GM21786 (cell line): Measurements from ENCODE around the gene REC114.
"Not testable (repeated sequence)": the region's sequence is repeated elsewhere in the genome, so short reads cannot be mapped to it uniquely, and the experiment has no call there.

Experiments
- ATAC-seq: cut with Tn5 transposase; IDR thresholded peaks from one replicate; pipeline ENCODE4 v1.9.1; 2021; ENCODE audit not compliant: unreplicated experiment

The REC114 gene, protein sequence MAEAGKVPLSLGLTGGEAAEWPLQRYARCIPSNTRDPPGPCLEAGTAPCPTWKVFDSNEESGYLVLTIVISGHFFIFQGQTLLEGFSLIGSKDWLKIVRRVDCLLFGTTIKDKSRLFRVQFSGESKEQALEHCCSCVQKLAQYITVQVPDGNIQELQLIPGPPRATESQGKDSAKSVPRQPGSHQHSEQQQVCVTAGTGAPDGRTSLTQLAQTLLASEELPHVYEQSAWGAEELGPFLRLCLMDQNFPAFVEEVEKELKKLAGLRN

GRCh38 chr15:73442968-73443367 lies at the start of gene REC114:
TSS of gene REC114 (plus strand) at chr15:73443164. CDS start at chr15:73443186, 22 bp downstream.
- ATAC-seq: no peak

DNA sequence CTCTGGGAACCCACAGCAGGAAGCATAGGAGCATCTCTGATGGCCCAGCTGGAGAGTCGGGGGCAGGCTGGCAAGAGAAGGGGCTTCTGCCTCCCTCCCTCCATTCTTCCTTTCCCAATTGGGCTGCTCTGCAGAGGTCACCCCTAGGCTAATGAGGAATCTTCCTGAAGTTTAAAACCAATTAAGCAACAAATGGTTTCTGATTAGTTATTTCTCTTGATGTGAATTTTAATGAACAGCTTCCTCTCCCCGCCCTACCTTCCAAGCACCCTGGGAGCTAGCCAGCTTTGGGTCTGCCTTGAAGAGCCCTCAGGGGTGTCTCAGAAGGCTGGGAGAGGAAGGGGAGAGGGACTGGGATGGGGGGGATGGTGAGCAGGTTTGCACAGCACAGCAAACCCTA lies 49.6 kb upstream of the REC114 start:
- ATAC-seq: no peak

DNA sequence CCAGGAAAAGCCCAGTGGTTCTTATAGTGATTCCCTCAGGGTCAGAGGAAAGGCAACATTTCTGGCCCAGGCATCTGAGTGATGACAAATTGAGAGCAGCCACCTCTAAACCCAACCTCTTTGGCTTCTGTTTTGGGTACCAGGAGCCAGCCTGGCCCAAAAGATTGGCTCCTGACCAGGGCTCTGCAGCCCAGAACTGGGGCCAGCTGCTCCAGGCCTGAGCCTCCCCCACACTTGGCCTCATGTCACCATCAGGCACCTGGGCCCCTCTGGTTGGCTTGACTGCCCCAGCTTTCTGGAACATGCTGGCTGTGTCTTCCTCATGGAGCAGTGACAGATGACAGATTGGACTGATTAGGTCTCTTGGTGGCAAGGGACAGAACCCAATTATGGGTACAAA lies 48.2 kb upstream of the REC114 start:
- no peak for ATAC-seq

GRCh38 chr15:73395671-73396070 lies 47.3 kb upstream of the REC114 start:
- no peak for ATAC-seq

- no peak for ATAC-seq
Observed at GRCh38 chr15:73397461-73397860, 45.5 kb upstream of the REC114 start.

DNA sequence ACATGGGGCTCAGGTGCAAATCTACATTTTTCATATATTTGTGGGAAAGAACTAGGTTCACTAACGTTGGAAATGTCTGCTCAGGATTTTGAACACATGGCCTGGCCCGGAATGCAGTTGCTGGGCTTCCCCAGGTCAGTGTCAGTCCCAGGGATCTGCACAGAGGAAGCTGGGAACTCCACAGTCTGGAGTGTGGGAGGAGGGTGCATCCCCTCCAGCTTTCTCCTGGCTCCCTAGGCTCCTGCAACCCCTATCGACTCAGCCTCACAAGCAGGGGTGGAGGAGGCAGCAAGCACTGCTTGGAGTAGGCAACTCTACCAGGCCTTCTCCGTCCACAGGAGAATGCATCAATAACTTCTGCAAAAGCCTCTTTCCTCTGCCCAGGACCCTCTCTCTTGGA lies 44.1 kb upstream of the REC114 start:
- no peak for ATAC-seq

- not testable (repeated sequence) for ATAC-seq
Observed at GRCh38 chr15:73400222-73400621, 42.7 kb upstream of the REC114 start.

DNA sequence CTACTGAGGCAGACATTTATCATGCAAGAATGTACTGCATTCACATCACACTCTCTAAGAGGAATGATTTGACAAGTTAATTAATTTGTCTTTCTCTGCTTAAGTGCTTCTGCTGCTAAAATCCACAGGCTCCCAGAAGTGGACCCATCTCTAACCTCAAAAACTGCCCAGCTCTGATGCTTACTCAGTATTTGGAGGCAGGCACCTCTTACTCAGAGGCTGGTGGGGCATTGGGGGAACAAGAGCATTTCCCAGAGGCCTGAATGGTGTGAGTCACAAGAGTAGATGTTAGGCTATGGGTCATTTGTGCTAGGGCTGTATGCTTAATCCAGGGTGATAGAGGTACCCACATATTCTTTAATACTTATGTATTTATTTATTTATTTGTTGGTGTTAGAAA lies 39.8 kb upstream of the REC114 start:
- no peak for ATAC-seq

- ATAC-seq: no peak
Observed at GRCh38 chr15:73414876-73415275, 28.1 kb upstream of the REC114 start.

DNA sequence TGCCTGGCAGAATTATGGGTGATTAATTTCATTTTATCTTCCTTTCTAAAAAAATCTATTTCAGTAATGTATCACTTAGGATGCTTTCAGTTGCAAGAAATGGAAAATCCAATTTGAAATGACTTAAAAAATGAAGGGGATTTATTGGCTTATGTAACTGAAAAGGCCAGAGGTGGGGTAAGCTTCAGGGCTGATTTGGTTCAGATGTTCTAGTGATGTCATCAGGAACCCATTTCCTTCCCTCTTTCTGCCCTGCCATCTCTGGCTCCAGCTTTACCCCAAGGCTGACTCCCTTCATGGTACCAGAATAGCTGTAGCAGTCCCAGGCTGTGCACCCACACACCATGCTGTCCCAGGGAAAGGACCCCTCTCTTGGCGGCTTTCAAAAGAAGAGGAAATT lies 18.5 kb upstream of the REC114 start:
- no peak for ATAC-seq

- ATAC-seq: no peak
Observed at GRCh38 chr15:73425510-73425909, 17.5 kb upstream of the REC114 start.

GRCh38 chr15:73426323-73426994 lies 16.5 kb upstream of the REC114 start:
- no peak for ATAC-seq

DNA sequence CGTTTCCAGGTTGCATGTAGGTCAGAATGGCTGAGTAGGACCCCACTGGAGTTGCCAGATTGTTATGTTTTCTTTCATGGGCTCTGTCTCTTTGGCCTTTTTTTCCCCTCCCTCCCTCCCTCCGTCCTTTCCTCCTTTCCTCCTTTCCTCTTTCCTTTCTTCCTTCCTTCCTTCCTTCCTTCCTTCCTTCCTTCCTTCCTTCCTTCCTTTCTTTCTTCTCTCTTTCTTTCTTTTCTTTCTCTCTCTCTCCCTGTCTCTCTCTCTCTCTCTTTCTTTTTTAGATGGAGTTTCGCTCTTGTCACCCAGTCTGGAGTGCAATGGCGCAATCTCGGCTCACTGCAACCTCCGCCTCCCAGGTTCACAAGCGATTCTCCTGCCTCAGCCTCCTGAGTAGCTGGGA lies 11.6 kb upstream of the REC114 start:
- not testable (repeated sequence) for ATAC-seq

DNA sequence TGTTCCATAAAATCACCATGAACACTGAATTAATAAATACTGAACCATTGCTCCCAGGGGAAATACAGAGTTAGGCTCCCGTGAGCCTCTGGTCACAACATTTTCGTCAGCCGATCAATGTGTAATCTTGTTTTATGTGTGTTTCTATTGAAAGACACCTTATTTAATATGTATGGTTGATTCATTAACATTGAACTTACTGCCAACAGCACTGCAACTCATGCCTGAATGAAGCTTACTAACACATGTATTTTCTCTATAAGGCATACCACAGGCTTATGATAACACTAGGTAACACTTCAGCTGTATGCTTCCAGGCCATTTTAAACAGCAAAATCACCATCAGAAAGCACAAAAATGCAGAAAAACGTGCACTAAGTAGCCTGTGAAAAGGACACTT lies 9.1 kb upstream of the REC114 start:
- ATAC-seq: no peak

GRCh38 chr15:73436613-73437012 lies 6.4 kb upstream of the REC114 start:
- no peak for ATAC-seq

DNA sequence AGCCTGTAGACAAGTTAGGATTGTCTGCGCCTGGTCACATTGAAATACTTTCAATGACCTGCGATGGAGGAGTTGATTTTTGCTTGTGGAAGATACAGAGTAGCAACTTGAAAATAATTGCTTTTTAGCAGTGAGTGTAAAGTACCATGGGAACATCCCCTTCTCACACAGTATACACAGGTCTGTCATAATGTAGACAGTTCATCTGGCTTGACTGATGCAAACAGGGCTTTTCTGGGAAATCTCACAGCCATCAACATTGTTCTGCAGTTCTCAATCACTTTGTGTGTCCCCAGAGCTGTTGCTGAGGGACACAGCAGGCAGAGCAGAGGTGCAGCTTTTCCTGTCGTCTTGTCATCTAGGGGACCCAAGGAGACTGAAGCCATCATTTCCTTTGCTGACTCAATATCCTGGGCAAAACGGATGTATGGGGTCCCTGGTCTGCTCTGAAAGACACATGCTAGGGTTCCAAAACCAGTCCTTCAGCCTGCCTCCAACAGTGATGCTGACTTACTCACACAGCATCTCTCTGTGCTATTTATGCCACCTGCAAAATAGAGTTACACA lies 5.3 kb upstream of the REC114 start:
- no peak for ATAC-seq

DNA sequence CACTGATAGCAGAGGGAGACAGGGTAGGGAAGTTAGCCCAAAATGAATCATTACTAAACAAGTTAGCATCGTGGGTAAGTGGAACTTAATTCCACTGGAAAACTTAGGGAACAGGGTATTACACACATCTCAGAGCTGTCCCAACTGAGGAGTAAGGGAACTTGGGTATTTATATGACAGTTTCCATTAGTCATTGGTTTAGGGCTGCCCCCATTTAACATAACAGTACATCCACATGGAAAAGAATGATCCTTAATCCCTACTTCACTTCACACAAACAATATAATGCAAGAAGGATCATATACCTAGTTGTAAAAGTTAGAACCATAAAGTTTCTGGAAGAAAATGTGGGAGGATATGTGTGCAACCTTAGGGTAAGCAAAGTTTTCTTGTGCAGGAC lies 4.3 kb upstream of the REC114 start:
- ATAC-seq: no peak

DNA sequence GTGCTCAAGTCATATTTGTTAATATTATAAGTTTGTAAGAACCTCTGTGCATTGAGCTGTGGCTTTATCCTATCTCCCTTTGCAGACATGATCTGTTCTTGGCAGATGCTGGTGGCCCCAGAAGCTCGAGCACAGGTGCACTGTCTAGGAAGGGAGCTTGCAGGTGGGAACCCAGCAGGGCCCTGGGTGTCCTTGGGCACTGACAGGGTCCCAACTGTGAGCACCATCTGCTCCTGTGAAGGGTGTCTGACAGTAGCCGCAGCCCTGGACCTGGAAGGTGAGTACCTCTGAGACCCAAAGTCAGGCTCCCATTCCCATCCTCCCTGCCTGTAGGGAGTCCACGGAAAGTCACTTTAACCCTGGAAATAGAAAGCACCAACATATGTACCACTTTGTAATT lies 2.4 kb upstream of the REC114 start:
- no peak for ATAC-seq

- no peak for ATAC-seq
Observed at GRCh38 chr15:73442421-73442820, 543 bp upstream of the REC114 start.

DNA sequence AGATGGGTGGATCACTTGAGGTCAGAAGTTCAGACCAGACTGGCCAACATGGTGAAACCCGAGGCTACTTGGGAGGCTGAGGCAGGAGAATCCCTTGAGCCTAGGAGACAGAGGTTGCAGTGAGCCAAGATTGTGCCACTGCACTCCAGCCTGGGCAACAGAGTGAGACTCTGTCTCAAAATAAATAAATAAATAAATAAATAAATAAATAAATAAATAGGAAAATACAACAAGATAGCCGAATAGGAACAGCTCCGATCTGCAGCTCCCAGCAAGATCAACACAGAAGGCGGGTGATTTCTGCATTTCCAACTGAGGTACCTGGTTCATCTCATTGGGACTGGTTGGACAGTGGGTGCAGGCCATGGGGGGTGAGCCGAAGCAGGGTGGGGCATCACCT lies 4.5 kb downstream of the REC114 start:
- not testable (repeated sequence) for ATAC-seq

GRCh38 chr15:73448158-73448758 lies 5.3 kb downstream of the REC114 start:
- ATAC-seq: not testable (repeated sequence)

DNA sequence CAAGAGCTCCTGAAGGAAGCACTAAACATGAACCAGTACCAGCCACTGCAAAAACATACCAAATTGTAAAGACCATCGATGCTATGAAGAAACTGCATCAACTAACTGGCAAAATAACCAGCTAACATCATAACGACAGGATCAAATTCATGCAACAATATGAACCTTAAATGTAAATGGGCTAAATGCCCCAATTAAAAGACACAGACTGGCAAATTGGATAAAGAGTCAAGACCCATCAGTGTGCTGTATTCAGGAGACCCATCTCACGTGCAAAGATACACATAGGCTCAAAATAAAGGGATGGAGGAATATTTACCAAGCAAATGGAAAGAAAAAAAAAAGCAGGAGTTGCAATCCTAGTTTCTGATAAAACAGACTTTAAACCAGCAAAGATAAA lies 7.0 kb downstream of the REC114 start:
- ATAC-seq: not testable (repeated sequence)
